Large intestine (tissue), 3 donors: ENCODE data around the gene DIAPH2. TPM values are rescaled to one million over a fixed set of nuclear protein-coding genes. Genes with fewer than 3 reads are reported as not detected.

Experiments
- DNase-seq, 2 donors: peaks; one replicate each; pipeline versions ENCODE4 v3.0.0 to v3.0.0-alpha.2; 2013
- H3K27ac ChIP-seq: one replicate; pipeline ENCODE4 v1.5.1; 2013; ENCODE audit warnings: low read length
- H3K27me3 ChIP-seq: 2 replicates; pipeline ENCODE4 v1.6.1; 2013; ENCODE audit warnings: low read length; ENCODE audit not compliant: control insufficient read depth, insufficient read depth
- H3K36me3 ChIP-seq: 2 replicates; pipeline ENCODE4 v1.6.1; 2013; ENCODE audit warnings: low read length; ENCODE audit not compliant: control insufficient read depth, insufficient read depth
- H3K4me1 ChIP-seq: one replicate; pipeline ENCODE4 v1.6.1; 2013; ENCODE audit warnings: low read length; ENCODE audit not compliant: control insufficient read depth, insufficient read depth
- H3K4me3 ChIP-seq: one replicate; pipeline ENCODE4 v1.5.1; 2013; ENCODE audit warnings: low read length
- H3K9me3 ChIP-seq: one replicate; pipeline ENCODE4 v1.6.1; 2013; ENCODE audit warnings: mild to moderate bottlenecking, low read depth, low read length, moderate library complexity; ENCODE audit not compliant: control insufficient read depth
- WGBS: methylation state at CpG from one replicate; pipeline ENCODE4 v1.1.5; 2013; ENCODE audit warnings: low lambda C conversion rate; ENCODE audit not compliant: insufficient coverage; 5-methylcytosine and 5-hydroxymethylcytosine counted together
- polyA plus RNA-seq: library from polyadenylated mRNA; unstranded; fragments of 120-200 nt; gene quantifications from one replicate; pipeline ENCODE4 v1.2.1, GENCODE V29; 2013

DIAPH2 gene
- polyA plus RNA-seq, 1 donor = 10.3 TPM

DNA sequence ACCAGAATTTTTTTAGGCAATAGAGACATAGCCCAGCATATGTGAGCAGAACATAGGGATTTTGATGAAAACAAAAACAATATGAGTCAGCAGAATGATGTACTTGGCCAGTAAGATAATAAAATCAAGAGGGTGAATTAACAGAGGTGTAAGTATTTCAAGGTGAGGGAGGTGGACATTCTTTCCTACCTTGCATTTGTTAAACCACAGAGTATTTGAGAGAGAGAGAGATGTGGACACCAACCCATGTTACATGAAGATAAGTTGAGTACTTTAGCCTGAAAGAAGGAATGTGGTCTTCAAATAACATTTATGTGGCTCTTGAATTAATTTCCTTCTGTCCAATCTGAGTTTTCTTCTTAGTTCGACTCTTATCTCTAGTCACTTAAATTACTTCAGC is 68.6 kb downstream of the DIAPH2 start:
- H3K9me3 ChIP-seq = no peaks in the 10 kb centered on the region
- no peak for DNase-seq
- no CpG with 5 or more reads among the region's 1 CpG for WGBS
- H3K4me1 ChIP-seq = no peaks in the 10 kb centered on the region
- peak overlapping the region; percentile 57 for H3K27ac ChIP-seq
- no peaks in the 10 kb centered on the region for H3K27me3 ChIP-seq
- H3K4me3 ChIP-seq = no peak overlapping the region
- no peaks in the 10 kb centered on the region for H3K36me3 ChIP-seq

DNA sequence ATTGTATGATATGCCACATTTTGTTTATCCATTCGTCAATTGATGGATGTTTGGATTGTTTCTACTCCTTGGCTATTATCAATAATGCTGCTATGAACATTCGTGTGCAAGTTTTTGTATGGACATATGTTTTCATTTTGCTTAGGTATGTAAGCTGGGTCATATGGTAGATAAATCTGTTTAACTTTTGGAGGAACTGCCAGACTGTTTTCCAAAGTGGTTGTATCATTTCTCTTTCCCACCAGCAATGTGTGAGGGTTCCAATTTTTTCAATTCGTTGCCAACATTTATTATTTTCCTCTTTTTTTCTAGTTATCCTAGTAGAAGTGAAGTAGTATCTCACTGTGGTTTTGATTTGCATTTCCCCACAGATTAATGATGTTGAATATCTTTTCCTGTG is 71.8 kb downstream of the DIAPH2 start:
- H3K27ac ChIP-seq = no peak overlapping the region
- no CpG with 5 or more reads among the region's 3 CpGs for WGBS
- no peak overlapping the region for H3K4me3 ChIP-seq
- no peaks in the 10 kb centered on the region for H3K27me3 ChIP-seq
- no peaks in the 10 kb centered on the region for H3K36me3 ChIP-seq
- no peak for DNase-seq
- no peaks in the 10 kb centered on the region for H3K4me1 ChIP-seq
- no peaks in the 10 kb centered on the region for H3K9me3 ChIP-seq

DNA sequence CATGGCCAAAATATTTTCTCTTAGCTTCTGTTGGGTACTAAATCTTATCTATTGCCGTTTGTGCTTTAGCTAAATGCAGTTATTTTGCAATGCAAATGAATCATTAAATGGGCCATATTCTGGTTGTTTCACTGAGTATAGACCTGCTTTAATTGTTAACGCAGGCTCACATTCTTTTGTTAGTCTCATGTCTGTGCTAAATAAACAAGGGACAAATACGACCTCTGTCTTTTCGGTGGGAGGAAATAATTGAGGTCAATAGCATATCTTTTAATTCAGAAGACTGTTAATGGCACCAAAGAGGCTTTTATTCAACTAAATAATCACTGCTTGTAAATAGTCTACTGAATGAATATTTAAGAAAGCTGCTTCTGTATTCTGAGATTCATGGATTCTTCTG is 76.9 kb downstream of the DIAPH2 start:
- Histone ChIP-seq H3K9me3 (no peaks in the 10 kb centered on the region), H3K27ac (no peak overlapping the region), H3K4me3 (no peak overlapping the region), H3K4me1 (no peaks in the 10 kb centered on the region), H3K36me3 (no peaks in the 10 kb centered on the region), H3K27me3 (no peaks in the 10 kb centered on the region)
- DNase-seq = no peak
- no CpG with 5 or more reads among the region's 4 CpGs for WGBS

DNA sequence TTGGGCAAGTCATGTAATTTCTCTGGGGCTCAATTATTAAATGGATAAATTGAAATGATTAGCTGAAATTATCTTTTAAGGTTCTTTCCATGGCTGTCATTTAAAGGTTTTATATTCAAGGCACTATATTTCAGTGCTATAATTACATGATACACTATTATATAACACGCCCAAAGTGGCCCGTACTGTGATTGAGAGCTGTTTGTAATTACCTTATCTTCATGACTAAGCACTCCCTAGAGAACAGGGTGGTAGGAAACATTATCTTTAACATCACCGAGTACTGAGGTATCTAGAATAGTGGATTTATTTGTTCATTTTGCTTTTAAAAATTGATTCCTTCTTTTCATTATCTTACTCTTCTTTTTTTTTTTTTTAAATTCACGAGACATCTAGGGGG is 79.0 kb downstream of the DIAPH2 start:
- H3K27ac ChIP-seq = no peak overlapping the region
- no peaks in the 10 kb centered on the region for H3K9me3 ChIP-seq
- no peaks in the 10 kb centered on the region for H3K4me1 ChIP-seq
- DNase-seq = no peak
- H3K27me3 ChIP-seq = no peaks in the 10 kb centered on the region
- no peak overlapping the region for H3K4me3 ChIP-seq
- WGBS = 33% methylated on average over 1 of the region's 4 CpGs
- H3K36me3 ChIP-seq = no peaks in the 10 kb centered on the region

DNA sequence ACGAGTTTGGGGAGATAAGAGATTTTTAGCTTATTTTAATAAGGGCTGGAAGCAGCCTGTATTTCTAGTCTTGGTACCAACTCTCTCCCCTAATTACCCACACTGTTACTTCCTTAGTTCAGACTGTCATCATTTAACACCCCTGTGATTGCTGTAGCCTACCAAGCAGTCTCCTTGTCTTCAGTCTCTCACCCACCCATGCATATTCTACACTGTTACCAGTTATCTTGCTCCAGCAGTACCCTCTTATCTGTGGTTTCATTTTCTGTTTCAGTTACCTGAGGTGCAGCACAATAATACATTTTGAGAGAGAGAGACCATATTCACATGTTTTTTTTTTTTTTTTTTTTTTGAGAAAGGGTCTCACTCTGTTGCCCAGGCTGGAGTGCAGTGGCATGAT is 80.2 kb downstream of the DIAPH2 start:
- no peaks in the 10 kb centered on the region for H3K27me3 ChIP-seq
- H3K4me3 ChIP-seq = no peak overlapping the region
- H3K27ac ChIP-seq = no peak overlapping the region
- no peaks in the 10 kb centered on the region for H3K36me3 ChIP-seq
- no peaks in the 10 kb centered on the region for H3K4me1 ChIP-seq
- DNase-seq = peak; percentile 0 to 23
- no CpG with 5 or more reads among the region's 1 CpG for WGBS
- H3K9me3 ChIP-seq = no peaks in the 10 kb centered on the region

DNA sequence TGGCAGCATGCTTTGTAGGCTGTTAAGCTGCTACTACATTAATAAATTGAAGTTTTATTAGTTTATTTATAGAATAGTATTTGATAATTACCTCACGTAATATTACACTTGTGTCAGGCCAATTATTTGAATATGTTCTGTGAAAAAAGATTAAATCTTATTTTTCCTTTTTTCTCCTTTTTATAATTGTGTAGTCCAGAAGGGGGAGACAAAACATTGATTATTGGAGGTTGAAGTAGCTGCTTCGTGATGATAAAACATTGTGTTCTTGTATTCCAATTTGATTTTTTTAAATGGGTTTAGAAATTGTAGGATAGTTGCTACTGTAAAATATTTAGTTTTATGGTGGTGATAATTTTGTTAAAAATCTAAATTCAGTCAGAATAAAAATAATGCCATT is 85.7 kb downstream of the DIAPH2 start:
- H3K4me1 ChIP-seq = no peaks in the 10 kb centered on the region
- no peaks in the 10 kb centered on the region for H3K9me3 ChIP-seq
- DNase-seq = no peak
- no CpG with 5 or more reads among the region's 2 CpGs for WGBS
- H3K27ac ChIP-seq = no peak overlapping the region
- no peaks in the 10 kb centered on the region for H3K27me3 ChIP-seq
- no peaks in the 10 kb centered on the region for H3K36me3 ChIP-seq
- H3K4me3 ChIP-seq = no peak overlapping the region

DNA sequence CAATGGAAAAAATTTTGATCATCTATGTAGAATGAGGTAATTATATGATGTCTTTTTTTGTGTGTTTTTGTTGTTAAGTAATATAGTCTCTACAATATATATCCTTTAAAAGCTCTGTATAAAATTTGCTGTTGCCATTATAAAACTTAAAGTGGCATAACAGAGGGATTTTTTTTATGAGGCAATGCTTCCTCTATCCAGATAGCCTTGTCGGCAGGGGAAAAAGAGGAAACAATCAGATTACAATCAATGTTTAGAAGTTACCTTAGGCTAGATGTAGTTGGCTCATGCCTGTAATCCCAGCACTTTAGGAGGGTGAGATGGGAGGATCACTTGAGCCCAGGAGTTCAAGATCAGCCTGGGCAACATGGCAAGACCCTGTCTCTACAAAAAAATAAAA is 86.8 kb downstream of the DIAPH2 start:
- Histone ChIP-seq H3K4me1 (no peaks in the 10 kb centered on the region), H3K4me3 (no peak overlapping the region), H3K27ac (no peak overlapping the region), H3K36me3 (no peaks in the 10 kb centered on the region), H3K9me3 (no peaks in the 10 kb centered on the region), H3K27me3 (no peaks in the 10 kb centered on the region)
- no CpG with 5 or more reads among the region's 1 CpG for WGBS
- DNase-seq = no peak

DNA sequence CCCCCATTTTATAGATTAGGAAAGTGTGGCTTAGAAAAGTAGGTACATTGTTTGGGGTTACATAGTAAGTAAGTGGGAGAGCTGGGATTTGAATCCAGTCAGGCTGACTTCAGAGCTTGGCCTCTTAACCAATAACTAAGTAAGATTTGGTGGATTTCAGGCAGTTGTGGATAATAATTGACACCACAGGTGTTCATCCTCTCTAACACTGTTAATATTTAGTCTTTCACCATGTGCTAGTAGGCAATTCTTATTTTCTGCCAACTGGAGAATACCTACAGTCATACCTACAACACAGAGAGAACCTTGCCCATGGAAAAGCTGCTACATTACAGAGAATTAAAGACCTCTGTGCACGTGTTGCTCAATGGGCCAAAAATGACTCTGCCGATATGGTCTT is 89.5 kb downstream of the DIAPH2 start:
- no peak overlapping the region for H3K4me3 ChIP-seq
- no peaks in the 10 kb centered on the region for H3K27me3 ChIP-seq
- WGBS = no CpG with 5 or more reads among the region's 2 CpGs
- no peaks in the 10 kb centered on the region for H3K9me3 ChIP-seq
- H3K4me1 ChIP-seq = no peaks in the 10 kb centered on the region
- no peaks in the 10 kb centered on the region for H3K36me3 ChIP-seq
- DNase-seq = no peak
- H3K27ac ChIP-seq = no peak overlapping the region

DNA sequence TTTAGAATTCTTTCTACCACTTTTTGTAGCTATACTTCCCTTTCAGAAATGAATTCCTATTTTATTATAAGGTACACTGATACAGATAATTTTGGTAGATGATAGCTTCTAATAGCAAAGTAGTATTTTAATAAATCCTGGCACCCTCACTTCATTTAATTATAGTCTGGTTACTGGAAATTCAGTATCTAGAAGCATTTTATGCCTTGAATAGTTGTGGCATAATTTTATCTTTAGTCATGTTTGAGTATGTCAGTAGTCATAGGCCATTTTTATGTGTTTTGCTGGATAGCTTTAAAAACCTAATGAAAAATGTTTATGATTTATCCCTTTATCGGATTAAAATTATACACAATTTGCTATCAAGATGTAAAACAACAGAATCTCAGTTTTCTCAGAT is 92.3 kb downstream of the DIAPH2 start:
- H3K27ac ChIP-seq = no peak overlapping the region
- no peaks in the 10 kb centered on the region for H3K9me3 ChIP-seq
- H3K4me1 ChIP-seq = no peaks in the 10 kb centered on the region
- no peaks in the 10 kb centered on the region for H3K27me3 ChIP-seq
- H3K4me3 ChIP-seq = no peak overlapping the region
- no peak for DNase-seq
- no peaks in the 10 kb centered on the region for H3K36me3 ChIP-seq
- 100% methylated on average over 1 of the region's 1 CpG for WGBS

DNA sequence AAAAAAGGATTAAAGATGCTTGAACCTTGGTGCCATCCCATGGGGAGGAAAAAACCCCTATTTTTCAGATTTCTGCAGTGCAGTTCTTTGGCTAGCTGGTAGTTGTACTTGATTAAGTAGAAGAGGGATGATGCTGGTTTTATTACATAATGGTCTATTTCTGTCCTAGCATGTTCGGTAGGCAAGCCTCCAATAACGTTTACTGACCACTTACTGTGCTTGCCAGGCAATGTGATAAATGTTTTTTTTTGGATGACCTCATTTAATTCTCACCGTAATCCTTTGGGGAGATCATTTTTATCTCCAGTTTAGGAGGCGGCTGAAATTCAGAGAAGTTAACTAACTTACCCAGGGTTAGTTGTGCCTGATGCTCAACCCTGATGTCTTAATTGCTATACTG is 106.9 kb downstream of the DIAPH2 start:
- Histone ChIP-seq H3K4me1 (no peaks in the 10 kb centered on the region), H3K27me3 (no peaks in the 10 kb centered on the region), H3K27ac (no peak overlapping the region), H3K9me3 (no peaks in the 10 kb centered on the region), H3K36me3 (no peaks in the 10 kb centered on the region), H3K4me3 (no peak overlapping the region)
- DNase-seq = no peak
- WGBS = 83% methylated on average over 2 of the region's 4 CpGs

DNA sequence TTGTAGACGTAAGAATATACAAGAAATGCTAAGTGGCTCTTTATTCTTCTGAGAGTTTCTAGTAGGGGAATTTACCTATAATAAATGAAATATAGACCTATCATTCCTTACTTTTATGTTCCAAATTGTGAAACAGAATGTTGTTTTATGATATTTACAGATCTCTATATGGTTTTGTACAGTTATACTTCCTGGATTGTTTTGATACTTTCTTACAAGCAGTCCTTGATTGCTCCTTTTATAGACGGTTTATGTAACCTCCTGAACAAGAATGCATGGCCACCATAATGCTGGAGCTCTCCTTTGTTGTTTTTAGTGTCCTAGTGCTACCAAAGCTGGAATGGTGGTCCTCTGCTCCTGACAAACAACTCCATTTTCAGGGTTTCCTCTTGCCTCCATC is 107.4 kb downstream of the DIAPH2 start:
- H3K36me3 ChIP-seq = no peaks in the 10 kb centered on the region

More for the DNA sequence above, 107.4 kb downstream of the DIAPH2 start:
- H3K9me3 ChIP-seq = no peaks in the 10 kb centered on the region
- H3K4me3 ChIP-seq = no peak overlapping the region
- no peak overlapping the region for H3K27ac ChIP-seq
- WGBS = 100% methylated on average over 1 of the region's 2 CpGs
- no peaks in the 10 kb centered on the region for H3K27me3 ChIP-seq
- H3K4me1 ChIP-seq = no peaks in the 10 kb centered on the region
- no peak for DNase-seq
